ENCODE results near the gene BRPF1.

BRPF1 gene

DNA sequence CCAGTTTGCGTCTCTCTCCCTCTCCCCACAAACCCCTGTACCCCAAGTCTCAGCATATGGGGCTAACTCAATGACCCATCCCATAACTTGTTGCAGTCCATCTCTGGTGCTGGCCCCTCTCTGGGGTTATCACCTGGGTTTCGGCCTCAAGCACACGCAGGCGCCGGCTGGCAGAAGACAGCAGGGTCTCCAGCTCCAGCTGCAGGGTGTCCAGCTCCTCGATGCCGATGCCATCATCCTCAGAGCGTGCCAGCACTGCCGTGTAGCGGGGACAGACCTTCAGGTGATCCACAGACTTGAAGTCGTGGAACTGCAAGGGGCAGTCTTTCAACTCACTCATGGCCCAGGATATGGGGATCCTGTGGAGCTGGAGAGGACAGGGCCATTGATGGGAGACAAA lies 59.6 kb downstream of the BRPF1 start:
- no peak for DNase-seq (ENCODE audit: low read depth in 2 of 2)

DNA sequence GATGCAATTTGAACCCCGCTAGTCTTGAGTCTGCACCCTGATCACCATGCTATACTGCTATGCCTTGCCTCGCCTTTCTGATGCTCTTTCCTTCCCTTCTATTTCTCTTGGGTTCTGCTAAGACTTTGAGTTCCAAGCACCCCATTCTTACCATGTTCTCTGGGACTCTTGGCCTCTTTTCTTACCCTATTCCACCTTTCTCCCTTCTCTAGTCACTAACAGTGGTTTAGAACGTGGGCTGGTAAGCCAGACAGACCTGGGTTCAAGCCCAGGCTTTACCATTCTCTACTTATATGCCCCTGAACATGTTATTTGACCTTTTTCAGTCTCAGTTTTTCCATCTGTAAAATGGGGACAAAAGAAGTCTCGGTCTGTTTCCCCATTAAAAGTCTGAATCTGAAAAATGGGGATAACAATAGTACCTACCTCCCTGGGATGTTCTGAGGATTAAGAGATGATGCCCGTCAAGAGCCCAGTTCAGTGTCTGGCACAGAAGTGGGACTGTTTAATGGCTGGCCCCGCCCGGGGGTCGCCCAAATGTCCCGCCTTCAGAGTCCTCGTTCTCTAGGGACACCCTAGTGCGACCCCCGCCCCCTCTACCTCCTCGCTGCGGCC lies 60.4 kb downstream of the BRPF1 start:
- no peak for DNase-seq (ENCODE audit: low read depth in 2 of 2)

DNA sequence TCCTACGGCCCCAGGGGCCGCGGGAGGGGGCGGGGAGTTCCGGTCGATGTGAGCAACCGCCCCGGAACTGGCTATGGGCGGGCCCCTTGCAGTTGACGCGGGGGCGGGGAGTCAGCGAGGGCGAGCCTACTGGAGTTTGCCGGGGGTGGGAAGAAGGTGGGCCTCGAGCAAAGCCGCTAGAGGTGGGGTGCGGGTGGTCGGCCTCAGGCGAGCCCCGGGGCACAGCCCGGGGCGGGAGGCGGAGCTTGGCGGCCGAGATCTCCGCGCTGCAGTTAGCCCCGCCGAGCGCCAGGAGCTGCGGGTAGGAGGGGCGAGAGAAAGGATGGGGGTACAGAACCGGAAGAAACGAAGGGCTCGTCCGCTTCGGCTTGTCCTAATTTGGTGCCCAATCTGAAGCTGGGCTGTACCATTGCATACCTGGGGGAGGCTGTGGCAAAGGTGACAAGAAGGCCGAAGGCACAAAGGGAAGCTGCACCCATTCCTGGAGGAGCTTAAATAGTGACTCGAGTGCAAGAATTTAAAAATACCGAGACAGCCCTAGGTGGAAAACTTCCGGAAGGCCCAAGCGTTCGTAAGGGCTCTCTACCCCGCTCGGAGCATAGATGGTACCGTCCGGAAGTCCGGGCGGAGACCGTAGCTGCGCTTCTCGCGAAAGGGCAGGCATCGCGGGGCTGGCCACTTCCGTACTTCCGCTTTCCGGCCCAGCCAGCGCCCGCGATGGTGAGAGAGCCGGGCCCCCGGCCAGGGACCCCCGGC lies 61.0 kb downstream of the BRPF1 start, which contains the start of the genes ARPC4 and TADA3:
Gene ARPC4, plus strand, starts transcription at position 678 of the 756 bp plus-strand sequence. Its CDS starts 40 bp downstream, at position 718.
Gene TADA3, minus strand, starts transcription at position 69 of the 756 bp plus-strand sequence. CDS start 1,007 bp downstream, outside the sequence.
- DNase-seq (ENCODE audit: low read depth in 2 of 2) = peak; percentile 89

DNA sequence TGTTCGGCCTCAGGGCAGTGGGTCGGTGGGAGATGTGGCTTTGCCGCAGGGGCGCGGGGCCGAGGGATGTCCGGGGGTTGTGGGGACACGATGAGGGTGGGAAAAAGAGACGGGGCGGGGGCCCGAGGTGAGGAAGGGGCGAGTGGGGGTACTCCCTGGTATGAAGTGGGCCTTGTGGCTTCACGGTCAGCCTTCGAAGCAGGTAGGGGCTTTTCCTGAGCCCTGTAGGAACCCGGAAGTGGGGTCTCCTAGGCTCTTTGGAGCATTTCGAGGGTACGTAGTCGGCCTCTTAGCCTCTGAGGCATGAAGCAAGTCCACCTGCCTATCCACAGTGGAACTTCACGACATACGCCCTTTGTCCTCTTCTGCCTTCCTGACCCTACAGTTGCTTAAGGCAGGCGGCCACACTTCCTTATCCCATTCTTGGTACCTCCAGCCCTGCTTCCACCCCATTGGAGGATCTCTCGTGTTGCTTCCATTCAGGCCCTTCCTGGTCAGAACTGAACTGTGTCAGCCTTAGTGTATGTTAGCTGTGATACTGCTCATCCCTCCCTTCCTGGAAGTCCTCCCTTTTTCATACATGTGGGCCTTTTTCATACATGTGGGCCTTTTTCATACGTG lies 61.7 kb downstream of the BRPF1 start:
- no peak for DNase-seq (ENCODE audit: low read depth in 2 of 2)

DNA sequence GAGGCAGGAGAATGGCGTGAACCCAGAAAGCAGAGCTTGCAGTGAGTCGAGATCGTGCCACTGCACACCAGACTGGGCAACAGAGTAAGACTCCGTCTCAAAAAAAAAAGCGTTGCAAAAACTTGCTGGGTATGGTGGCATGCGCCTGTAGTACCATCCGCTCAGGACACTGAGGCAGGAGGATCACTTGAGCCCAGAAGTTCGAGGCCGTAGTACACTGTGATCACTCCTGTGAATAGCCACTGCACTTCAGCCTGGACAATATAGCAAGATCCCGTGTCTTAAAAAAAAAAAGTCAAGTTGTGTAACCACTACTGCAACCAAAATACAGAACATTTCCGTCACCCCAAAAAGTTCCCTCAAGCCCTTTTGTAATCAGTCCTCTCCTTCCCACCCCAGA lies 62.9 kb downstream of the BRPF1 start:
- no peak for DNase-seq (ENCODE audit: low read depth in 2 of 2)

DNA sequence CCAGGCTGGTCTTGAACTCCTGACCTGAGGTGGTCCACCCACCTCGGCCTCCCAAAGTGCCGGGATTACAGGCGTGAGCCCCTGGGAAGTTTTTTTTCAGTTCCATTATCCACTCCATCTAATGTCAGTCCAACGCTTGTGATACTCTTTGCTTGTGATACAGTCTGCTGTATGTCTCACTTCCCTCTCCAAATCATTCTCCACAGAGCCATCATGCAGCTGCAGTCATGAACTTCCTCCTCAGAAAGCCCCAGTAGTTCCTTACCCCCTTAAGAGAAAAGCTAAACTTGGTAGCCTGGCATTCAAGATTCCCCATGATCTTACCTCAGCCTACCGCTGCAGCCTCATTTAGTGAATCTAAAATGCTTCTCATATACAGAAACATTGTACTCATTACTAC lies 63.7 kb downstream of the BRPF1 start:
- DNase-seq (ENCODE audit: low read depth in 2 of 2) = no peak

DNA sequence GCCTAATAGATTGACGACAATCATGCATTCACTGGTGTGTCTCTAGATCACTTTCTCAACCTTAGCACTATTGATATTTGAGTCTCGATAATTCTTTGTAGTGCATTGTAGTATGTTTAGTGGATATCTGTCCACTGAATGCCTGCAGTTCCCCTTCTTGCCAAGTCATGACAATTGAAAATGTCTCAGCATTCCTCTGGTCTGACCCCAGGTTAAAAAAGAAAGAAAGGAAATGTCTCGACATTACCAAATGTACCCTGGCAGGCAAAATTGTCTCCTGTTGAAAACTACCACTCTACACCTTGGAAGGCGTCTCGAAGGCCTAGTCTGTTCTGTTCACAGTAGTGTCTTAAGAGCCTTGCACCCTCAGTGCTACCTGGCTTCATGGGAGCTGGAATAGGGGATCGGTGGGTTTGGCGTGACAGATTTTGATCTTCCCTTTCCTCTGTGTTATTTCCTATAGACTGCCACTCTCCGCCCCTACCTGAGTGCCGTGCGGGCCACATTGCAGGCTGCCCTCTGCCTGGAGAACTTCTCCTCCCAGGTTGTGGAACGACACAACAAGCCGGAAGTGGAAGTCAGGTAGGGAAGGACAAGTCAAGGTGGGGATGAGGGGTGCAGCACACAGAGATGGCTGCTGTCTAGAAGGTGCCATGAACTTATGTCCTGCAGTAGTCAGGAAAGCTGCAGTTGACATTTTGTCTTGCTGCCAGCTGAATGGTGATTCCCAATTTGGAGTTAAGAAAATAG lies 65.8 kb downstream of the BRPF1 start:
- DNase-seq (ENCODE audit: low read depth in 2 of 2) = no peak
